GM19099 (cell line): Measurements from ENCODE around the gene ATF6.

Source experiments
- POLR2A ChIP-seq: IDR thresholded peaks from 3 replicates; pipeline ENCODE4 v1.6.1; 2011; ENCODE audit warnings: low read depth; ENCODE audit not compliant: insufficient read length; ENCODE audit errors: extremely low read depth

The ATF6 gene

GRCh38 chr1:161730050-161730564 lies 36.0 kb upstream of the ATF6 start:
- no peak for TF ChIP-seq POLR2A

GRCh38 chr1:161731241-161731640 lies 34.9 kb upstream of the ATF6 start:
- no peak for TF ChIP-seq POLR2A

- no peak for TF ChIP-seq POLR2A
Measured at GRCh38 chr1:161731981-161732718, 34.0 kb upstream of the ATF6 start.

GRCh38 chr1:161733526-161733925 lies 32.6 kb upstream of the ATF6 start:
- no peak for TF ChIP-seq POLR2A

GRCh38 chr1:161735837-161736236 lies 30.3 kb upstream of the ATF6 start:
- TF ChIP-seq POLR2A = no peak

- no peak for TF ChIP-seq POLR2A
Measured at GRCh38 chr1:161736335-161736969, 29.7 kb upstream of the ATF6 start.

- no peak for TF ChIP-seq POLR2A
Measured at GRCh38 chr1:161737625-161738024, 28.5 kb upstream of the ATF6 start.

GRCh38 chr1:161738627-161739287 lies 27.4 kb upstream of the ATF6 start:
- peak; percentile 26 for TF ChIP-seq POLR2A

GRCh38 chr1:161739865-161740566 lies 26.1 kb upstream of the ATF6 start:
- TF ChIP-seq POLR2A = peak; percentile 36

GRCh38 chr1:161740921-161741320 lies 25.2 kb upstream of the ATF6 start:
- no peak for TF ChIP-seq POLR2A

GRCh38 chr1:161743231-161743630 lies 22.9 kb upstream of the ATF6 start:
- TF ChIP-seq POLR2A = no peak

- no peak for TF ChIP-seq POLR2A
Measured at GRCh38 chr1:161747801-161748200, 18.3 kb upstream of the ATF6 start.

- TF ChIP-seq POLR2A = peak; percentile 86
Measured at GRCh38 chr1:161749509-161750407, 16.4 kb upstream of the ATF6 start, which contains the start of gene DUSP12. Gene DUSP12 (plus strand): TSS chr1:161749786. CDS start chr1:161749802, 16 bp downstream.

- TF ChIP-seq POLR2A = no peak
Measured at GRCh38 chr1:161763522-161764098, 2.5 kb upstream of the ATF6 start.
